Endothelial cell of umbilical vein (primary cell): ENCODE measurements around the gene DIDO1. TPM values are rescaled to one million over a fixed set of nuclear protein-coding genes. Genes with fewer than 3 reads are reported as not detected.

Experiments
- BruUV-seq: library from RNA; stranded (reverse); fragments of 400-500 nt; replicated peaks from 2 replicates; lab custom pipeline; 2021; lab: Mats Ljungman, UMichigan
- CTCF ChIA-PET: fragments of 300-600, 350-600 bp; sonication (Branson Sonifier 250); formaldehyde crosslinking; loops from one replicate; lab custom pipeline; 2021; ENCODE audit warnings: antibody characterized with exemption, inconsistent platforms; lab: Charles Lee
- POLR2A ChIA-PET: fragments of 300-600, 350-600 bp; sonication (Branson Sonifier 250); formaldehyde crosslinking; loops from one replicate; lab custom pipeline; 2021; ENCODE audit warnings: antibody characterized with exemption, inconsistent platforms; lab: Charles Lee
- DNase-seq: peaks from one replicate; pipeline ENCODE4 v3.0.0-alpha.2; 2011; ENCODE audit warnings: low read depth, low spot score
- FAIRE-seq: peaks from 2 replicates; lab custom pipeline; 2011; peaks lifted over from hg19 to GRCh38; lab: Jason Lieb, UNC
- H2AFZ ChIP-seq: 2 replicates; pipeline ENCODE4 v1.6.0; 2012; ENCODE audit warnings: low read depth, low read length, control low read depth, inconsistent platforms
- H3K27ac ChIP-seq: 2 replicates; pipeline ENCODE4 v1.5.1; 2011; ENCODE audit warnings: low read depth, mild to moderate bottlenecking, control low read depth, low read length, moderate library complexity; ENCODE audit not compliant: insufficient read depth
- H3K27me3 ChIP-seq, 2 experiments: 2 replicates each; pipeline versions ENCODE4 v1.6.0 to v1.6.1; 2011; ENCODE audit warnings: low read length in 2 of 2, mixed read lengths in 1 of 2; ENCODE audit not compliant: control insufficient read depth in 2 of 2, insufficient read depth in 2 of 2
- H3K36me3 ChIP-seq, 2 experiments: 2 replicates in 1 of 2; 3 replicates in 1 of 2; pipeline ENCODE4 v1.5.1; 2011; ENCODE audit warnings: low read length in 2 of 2, mild to moderate bottlenecking in 1 of 2, moderate library complexity in 1 of 2; ENCODE audit not compliant: control insufficient read depth in 2 of 2, insufficient read depth in 2 of 2; ENCODE audit errors: extremely low read depth in 1 of 2
- H3K4me1 ChIP-seq: 3 replicates; pipeline ENCODE4 v1.5.1; 2011; ENCODE audit warnings: mild to moderate bottlenecking, low read length; ENCODE audit not compliant: control insufficient read depth, insufficient read depth; ENCODE audit errors: extremely low read depth
- H3K4me2 ChIP-seq: 2 replicates; pipeline ENCODE4 v1.6.1; 2011; ENCODE audit warnings: low read length, control low read depth, mixed read lengths; ENCODE audit not compliant: insufficient read depth
- H3K4me3 ChIP-seq, 3 experiments: fragments of 200-600 bp in 1 of 3; sonication (generic), shearing (Covaris generic) in 1 of 3; replicated peaks in 1 of 3; 2 replicates each; pipeline ENCODE4 v1.5.1; 2011 to 2016; ENCODE audit warnings: control low read depth in 3 of 3, low read length in 3 of 3, mild to moderate bottlenecking in 2 of 3, inconsistent platforms in 1 of 3, low read depth in 1 of 3, moderate library complexity in 1 of 3; ENCODE audit not compliant: insufficient read depth in 1 of 3
- H3K79me2 ChIP-seq: 2 replicates; pipeline ENCODE4 v1.6.0; 2012; ENCODE audit warnings: low read length, inconsistent platforms; ENCODE audit not compliant: control insufficient read depth, insufficient read depth
- H3K9ac ChIP-seq: replicated peaks from 2 replicates; pipeline ENCODE3; 2011; ENCODE audit warnings: low read length, control low read depth; ENCODE audit not compliant: insufficient read depth; ENCODE audit errors: extremely low read depth
- H3K9me1 ChIP-seq: replicated peaks from 3 replicates; pipeline ENCODE4 v1.6.0; 2011; ENCODE audit warnings: mild to moderate bottlenecking, low read length; ENCODE audit not compliant: control insufficient read depth, insufficient read depth; ENCODE audit errors: extremely low read depth
- H3K9me3 ChIP-seq: replicated peaks from 2 replicates; pipeline ENCODE4 v1.5.1; 2012; ENCODE audit warnings: low read length, inconsistent platforms; ENCODE audit not compliant: control insufficient read depth, insufficient read depth
- H4K20me1 ChIP-seq: replicated peaks from 2 replicates; pipeline ENCODE3; 2011; ENCODE audit warnings: mild to moderate bottlenecking, low read length; ENCODE audit not compliant: control insufficient read depth, insufficient read depth; ENCODE audit errors: extremely low read depth
- FOS ChIP-seq: IDR thresholded peaks from 2 replicates; pipeline ENCODE4 v1.6.1; 2011; ENCODE audit warnings: mild to moderate bottlenecking, low read length, moderate library complexity, borderline replicate concordance; ENCODE audit not compliant: insufficient read depth
- POLR2A ChIP-seq: IDR thresholded peaks from 2 replicates; pipeline ENCODE4 v1.6.1; 2012; ENCODE audit warnings: low read depth, mild to moderate bottlenecking, control low read depth, low read length
- dilution Hi-C: fragments of 300-500 bp; cut with MboI; formaldehyde crosslinking; loops from one replicate; pipeline ENCODE4 v1.15.0; 2019; ENCODE audit warnings: low sequenced_read_pairs; ENCODE audit not compliant: extremely low pct_ligation_motif_present
- intact Hi-C: fragments of 100-400 bp; cut with micrococcal nuclease; formaldehyde crosslinking; loops from one replicate; pipeline ENCODE4 v1.10.0; 2022
- polyA plus RNA-seq, 4 experiments: library from polyadenylated mRNA; depleted of rRNA in 3 of 4; stranded (reverse) in 3 of 4; unstranded in 1 of 4; fragments of >200 nt; gene quantifications; 2 replicates each; pipeline versions ENCODE4 v1.2.1 to v1.2.3, GENCODE V29; 2011 to 2012; ENCODE audit warnings: missing spikeins in 1 of 4
- total RNA-seq: library from RNA; stranded (reverse); gene quantifications from 2 replicates; pipeline ENCODE4 v1.2.3, GENCODE V29; 2021

Gene DIDO1
- total and polyA plus RNA-seq, 2 donors (not counting 3 experiments of a cell fraction or from before 2014, with no cell fraction given) = 22.1 to 51.2 TPM

- no peak for FAIRE-seq
- CTCF ChIA-PET = no interaction called here
- Histone ChIP-seq H3K9me1 (no peaks in the 10 kb centered on the region), H3K9me3 (no peaks in the 10 kb centered on the region), H3K9ac (no peak overlapping the region), H4K20me1 (no peaks in the 10 kb centered on the region), H2AFZ (no peak overlapping the region), H3K27me3 (no peaks in the 10 kb centered on the region), H3K27ac (no peak overlapping the region), H3K79me2 (no peaks in the 10 kb centered on the region), H3K36me3 (peaks cover 3 to 10% of the 10 kb centered on the region in 2 experiments), H3K4me2 (no peak overlapping the region), H3K4me3 (no peak overlapping the region), H3K4me1 (no peaks in the 10 kb centered on the region)
- TF ChIP-seq POLR2A = no peak
- dilution Hi-C loops = no loop called here
- DNase-seq = no peak
- no TSS peak for BruUV-seq
- intact Hi-C loops = no loop called here
- POLR2A ChIA-PET = no interaction called here
These were observed 74.1 kb downstream of the DIDO1 start for GRCh38 chr20:62852196-62852595.

- no peak overlapping the region for H2AFZ ChIP-seq
- no peak overlapping the region for H3K4me2 ChIP-seq
- no peak for FAIRE-seq
- H3K27ac ChIP-seq = no peak overlapping the region
- CTCF ChIA-PET = no interaction called here
- intact Hi-C loops = no loop called here
- no peak overlapping the region for H3K4me3 ChIP-seq
- no peaks in the 10 kb centered on the region for H3K4me1 ChIP-seq
- H3K9ac ChIP-seq = no peak overlapping the region
- H3K9me1 ChIP-seq = no peaks in the 10 kb centered on the region
- no TSS peak for BruUV-seq
- POLR2A ChIA-PET = no interaction called here
- no peaks in the 10 kb centered on the region for H3K27me3 ChIP-seq
- no peaks in the 10 kb centered on the region for H4K20me1 ChIP-seq
- no peak for DNase-seq
- H3K9me3 ChIP-seq = no peaks in the 10 kb centered on the region
- dilution Hi-C loops = no loop called here
- no peak for TF ChIP-seq FOS
- H3K36me3 ChIP-seq = peaks cover 3 to 5% of the 10 kb centered on the region in 2 experiments
- H3K79me2 ChIP-seq = no peaks in the 10 kb centered on the region
These were observed 75.9 kb downstream of the DIDO1 start for GRCh38 chr20:62850333-62850974.
